GM21576 (cell line): ENCODE data around the gene TMEM151A.
A peak's percentile ranks its signal among the peaks of the same experiment; 100 is the strongest.

Experiments used
- ATAC-seq: cut with Tn5 transposase; IDR thresholded peaks from one replicate; pipeline ENCODE4 v1.9.1; 2021; ENCODE audit warnings: mild to moderate bottlenecking, moderate library complexity; ENCODE audit not compliant: unreplicated experiment

TMEM151A gene

DNA sequence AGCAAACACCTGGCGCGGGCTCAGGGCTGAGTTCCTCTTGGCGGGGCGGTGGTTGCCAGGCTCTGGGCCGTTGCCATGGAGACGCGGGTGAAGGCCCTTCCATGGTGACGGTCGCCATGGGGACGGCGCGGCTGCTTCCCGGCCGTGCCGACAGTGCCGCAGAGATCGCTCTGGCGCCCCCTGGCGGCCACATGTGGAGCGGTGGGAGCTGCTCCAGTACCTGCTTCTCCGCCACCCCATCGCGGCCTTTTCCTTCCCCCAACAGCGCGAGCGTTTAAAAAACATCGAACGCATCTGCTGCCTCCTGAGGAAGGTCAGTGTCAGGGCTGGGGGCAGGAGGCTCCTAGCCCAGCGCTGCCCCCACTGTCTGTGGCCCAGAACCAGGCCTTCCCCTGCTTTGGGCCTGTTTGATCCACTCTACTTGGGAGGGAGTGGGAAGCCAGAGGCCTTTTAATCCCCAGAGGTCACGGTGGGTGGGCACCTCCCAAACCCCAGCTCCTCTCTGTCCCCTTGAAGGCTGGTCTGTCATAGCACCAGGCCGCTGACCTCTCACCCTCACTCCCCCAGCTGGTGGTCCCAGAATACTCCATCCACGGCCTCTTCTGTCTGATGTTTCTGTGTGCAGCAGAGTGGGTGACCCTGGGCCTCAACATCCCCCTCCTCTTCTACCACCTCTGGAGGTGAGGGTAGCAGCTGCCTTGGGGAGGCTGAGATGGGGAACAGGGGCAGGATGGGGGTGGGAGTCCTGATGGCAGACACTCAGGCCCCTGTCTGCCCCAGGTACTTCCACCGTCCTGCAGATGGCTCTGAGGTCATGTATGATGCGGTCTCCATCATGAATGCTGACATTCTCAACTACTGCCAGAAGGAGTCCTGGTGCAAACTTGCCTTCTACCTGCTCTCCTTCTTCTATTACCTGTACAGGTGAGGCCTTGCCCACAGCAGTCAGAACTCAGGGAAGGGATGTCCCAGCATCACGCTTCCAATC lies 8.9 kb upstream of the TMEM151A start:
- peak; percentile 71 for ATAC-seq

DNA sequence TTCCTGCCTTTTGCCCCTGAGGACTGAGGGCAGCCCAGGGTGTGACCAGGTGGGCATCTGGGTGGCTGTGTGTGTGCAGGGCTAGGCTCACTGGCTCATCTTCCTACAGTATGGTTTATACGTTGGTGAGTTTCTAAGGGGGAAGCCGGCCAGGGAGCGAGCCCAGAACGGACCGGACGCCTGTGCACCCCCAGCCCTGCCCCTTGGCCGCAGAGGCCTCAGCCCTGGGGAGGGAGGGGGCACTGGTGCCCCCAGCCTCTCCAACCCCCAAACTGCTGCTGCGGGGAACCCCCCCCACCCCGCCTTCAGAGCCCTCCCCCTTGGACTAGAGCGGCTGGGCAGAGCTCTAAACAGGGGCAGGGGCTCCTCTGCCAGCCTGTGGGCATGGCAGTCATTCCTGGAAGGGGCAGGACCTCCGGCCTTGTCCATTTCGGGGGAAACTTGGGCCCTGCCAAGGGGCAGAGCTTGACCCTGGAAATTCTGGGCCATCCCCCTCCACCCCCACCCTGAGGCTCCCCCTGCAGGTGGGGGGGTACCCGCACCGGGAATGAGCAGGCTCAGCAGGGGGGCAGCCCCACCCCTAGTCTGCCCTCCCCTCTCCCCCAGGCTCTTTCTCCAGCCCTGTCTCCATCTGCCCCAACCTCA lies 8.1 kb upstream of the TMEM151A start:
- ATAC-seq: no peak

DNA sequence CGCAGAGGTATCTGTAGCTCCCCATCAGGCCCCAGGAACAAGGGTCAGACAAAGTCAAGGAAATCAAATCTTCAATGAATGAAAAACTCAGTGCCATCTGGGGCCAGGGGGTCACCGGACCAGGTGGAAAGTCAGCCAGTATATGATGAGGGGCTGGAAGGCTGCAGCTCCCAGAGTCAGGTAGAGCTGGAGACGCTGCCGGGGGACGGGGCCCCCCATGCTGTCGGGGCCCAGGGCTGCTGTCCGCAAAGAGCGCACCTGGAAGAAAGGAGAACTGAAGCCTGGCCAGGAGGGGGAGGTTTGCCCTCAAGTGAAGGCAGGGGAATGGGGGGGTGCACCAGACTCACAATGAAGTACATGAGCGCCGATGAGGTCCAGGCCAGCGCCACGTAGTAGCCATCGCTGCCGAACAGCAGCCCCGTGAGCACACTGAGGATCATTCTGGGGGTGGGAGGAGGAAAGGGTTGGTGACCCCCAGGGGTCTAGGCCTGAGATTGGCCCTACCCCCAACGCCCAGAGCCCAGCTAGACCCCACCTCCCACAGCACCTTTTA lies 7.1 kb upstream of the TMEM151A start:
- ATAC-seq: no peak

- no peak for ATAC-seq
These were observed 6.3 kb upstream of the TMEM151A start for GRCh38 chr11:66285250-66285947.

GRCh38 chr11:66286699-66287098 lies 5.0 kb upstream of the TMEM151A start:
- no peak for ATAC-seq

DNA sequence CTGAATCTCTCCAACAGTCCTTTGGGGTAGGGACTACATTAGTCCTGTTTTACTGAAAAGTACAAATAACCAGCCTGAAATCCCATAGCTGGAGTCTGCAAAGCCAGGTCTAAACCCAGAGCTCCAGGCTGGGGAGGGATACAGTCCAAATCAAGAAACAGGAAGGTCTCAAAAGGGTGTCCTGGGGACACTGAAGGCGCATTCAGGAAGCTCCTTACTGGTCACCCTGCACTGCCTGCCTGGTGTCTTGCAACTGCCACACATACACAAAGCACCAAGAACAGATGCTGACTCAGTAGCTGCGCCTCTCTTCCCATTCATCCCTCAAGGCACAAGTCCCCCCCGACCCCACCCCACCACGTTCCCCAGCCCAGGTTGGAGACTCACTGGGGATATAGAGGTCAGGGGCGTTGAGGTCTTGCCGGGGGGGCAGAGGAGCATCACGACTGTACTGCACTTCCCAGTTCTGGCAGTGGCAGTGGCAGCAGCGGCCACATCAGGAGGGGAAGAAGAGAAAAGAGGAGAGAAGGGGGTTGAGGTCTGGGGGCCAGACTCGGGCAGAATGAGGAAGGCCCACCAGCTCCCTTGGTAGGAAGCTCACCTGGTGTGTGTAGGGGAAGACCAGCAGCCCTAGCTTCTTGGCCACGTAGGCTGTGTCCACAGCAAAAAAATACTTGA lies 4.3 kb upstream of the TMEM151A start:
- no peak for ATAC-seq

DNA sequence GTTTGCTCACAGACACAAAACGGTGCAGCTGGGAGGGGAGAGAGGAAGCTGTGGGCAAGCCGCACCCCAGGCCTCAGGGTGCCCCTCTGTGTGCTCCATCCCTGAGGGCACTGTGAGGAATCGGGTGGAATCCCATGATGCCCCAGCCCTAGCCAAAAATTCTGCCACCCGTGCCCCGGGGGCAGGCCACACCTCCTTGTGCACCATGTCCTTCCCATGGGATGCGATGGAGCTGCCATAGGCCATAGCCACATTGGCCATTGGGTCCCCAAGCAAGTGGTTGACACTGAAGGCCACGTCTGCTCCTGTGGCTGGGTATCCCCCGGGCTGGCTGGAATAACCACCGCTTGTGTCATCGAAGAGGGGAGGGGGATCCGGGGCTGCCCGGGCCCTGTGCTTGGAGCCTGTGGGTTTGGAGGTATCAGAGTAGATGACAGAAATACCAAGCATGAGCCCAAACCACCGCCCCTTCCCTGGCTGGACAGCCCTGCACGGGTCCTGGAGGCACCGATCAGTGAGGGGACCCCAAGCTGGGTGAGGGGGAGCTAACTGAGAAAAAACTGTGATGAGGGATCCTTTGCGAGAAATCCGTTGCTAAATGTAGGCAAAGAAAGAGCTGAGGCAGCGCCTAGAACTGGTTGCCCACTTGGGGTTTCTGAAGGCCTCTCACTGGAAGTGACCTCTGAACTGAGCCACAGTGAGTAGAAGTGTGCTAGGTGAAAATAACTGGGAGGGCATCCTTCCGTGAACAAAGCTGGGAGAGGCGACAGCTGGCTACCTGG lies 3.6 kb upstream of the TMEM151A start:
- ATAC-seq: no peak

GRCh38 chr11:66288671-66289547 lies 2.8 kb upstream of the TMEM151A start, which contains the start of gene YIF1A:
YIF1A (minus strand) TSS chr11:66289143; CDS start chr11:66288985, 158 bp downstream.
- ATAC-seq: peak; percentile 89

DNA sequence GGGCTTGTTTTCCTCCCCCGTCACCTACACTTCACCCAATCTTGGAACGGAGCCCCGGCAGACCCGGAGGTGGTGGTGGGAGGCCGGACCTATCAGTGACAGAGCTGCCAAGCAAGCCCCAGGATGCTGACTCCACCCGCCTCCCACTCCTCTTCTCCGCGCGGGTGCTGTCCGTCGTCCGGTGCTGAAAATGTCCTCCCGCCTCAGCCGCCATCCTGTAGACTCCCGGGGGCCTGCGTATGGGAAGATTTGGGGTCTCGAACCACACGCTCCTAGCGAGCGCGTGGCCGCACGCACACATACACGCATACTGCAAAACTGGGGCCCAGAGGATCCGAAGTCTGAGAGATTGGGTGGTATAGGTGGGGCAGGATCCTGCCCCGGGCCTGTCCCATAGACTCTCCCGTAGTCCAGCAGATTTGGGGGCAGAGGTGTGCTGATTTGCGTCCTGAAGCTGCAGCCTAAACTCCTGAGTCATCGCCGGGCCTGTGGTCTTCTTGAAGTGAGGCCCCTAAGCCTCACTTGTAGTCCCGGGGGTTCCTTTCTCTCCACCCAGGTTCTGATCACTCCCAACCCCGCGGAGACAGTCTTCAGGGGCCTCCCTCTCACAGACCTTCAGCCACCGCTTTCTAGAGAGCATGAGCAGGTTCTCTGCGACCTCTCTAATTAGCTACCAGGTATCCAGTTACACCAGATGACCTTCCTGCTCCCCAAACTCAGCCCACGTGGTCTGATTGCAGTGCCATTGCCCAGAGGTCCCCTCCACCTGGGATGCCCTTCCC lies 2.0 kb upstream of the TMEM151A start:
- peak; percentile 26 for ATAC-seq

DNA sequence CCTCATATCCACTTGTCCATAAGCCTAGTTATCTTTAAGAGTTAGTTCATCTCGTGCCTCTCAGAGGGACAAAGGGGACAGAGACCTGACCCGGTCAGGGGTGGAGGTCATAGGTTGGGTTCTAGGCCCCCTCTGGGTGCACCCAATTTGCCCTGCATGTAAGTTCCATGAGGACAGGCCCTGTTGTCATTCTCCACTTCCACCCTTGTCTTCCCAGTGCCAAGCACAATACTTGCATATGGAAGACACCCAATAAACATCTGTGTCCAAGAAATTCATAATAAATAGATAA lies 1.4 kb upstream of the TMEM151A start:
- ATAC-seq: no peak

- no peak for ATAC-seq
These were observed 390 bp upstream of the TMEM151A start for GRCh38 chr11:66291303-66291705.

- ATAC-seq: no peak
These were observed 1.0 kb downstream of the TMEM151A start for GRCh38 chr11:66292543-66293332.

DNA sequence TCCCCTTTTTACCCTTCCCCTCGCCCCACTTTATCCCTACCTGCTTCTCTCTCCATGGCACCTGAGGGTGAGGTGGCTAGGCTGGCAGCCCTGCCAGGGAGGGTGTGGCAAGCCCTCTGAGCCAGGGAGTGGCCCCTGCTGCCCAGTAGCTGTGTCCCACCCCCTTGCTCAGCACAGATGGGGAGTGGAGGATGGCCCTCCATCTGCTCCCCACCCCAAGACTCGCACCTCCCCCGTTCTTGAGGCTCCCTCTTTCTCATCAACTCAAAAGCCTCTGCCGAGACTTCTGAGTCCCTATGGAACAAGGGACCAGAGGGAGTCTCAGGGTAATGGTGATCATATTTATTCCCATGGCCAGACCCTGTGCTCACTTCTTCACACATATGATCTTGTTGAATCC lies 1.7 kb downstream of the TMEM151A start:
- ATAC-seq: no peak

DNA sequence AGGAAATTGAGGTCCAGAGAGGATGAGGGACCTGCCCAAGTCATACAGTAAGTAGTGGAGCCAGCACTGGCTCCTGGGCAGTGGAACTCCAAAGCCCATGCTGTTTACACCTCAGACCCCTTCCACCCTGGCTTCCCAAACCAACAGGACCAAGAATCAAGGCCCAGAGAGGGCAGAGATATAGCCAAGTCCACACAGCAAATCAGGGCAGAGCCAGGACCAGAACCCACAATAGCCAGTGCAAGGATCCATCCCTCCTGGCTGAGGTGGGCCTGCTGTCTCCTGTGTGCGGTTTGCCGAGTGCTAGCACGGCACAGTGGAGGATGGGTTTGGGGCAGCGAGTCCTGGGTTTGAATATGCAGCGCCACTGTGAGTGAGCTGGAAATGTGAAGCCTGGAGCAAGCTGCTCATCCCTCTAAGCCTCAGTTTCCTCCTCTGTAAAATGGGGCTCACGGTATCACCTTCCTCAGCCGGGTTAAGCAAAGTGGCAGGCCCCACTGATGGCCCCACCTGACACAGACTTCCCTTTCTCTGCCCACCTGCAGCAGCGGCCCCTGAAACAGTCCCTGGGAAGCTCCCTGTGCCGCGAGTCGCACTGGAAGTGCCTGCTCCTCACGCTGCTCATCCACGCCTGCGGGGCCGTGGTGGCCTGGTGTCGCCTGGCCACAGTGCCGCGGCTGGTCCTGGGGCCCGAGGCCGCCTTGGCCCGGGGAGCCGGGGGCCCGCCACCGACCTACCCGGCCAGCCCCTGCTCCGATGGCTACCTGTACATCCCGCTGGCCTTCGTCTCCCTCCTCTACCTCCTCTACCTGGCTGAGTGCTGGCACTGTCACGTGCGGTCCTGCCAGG lies 2.3 kb downstream of the TMEM151A start:
- no peak for ATAC-seq

DNA sequence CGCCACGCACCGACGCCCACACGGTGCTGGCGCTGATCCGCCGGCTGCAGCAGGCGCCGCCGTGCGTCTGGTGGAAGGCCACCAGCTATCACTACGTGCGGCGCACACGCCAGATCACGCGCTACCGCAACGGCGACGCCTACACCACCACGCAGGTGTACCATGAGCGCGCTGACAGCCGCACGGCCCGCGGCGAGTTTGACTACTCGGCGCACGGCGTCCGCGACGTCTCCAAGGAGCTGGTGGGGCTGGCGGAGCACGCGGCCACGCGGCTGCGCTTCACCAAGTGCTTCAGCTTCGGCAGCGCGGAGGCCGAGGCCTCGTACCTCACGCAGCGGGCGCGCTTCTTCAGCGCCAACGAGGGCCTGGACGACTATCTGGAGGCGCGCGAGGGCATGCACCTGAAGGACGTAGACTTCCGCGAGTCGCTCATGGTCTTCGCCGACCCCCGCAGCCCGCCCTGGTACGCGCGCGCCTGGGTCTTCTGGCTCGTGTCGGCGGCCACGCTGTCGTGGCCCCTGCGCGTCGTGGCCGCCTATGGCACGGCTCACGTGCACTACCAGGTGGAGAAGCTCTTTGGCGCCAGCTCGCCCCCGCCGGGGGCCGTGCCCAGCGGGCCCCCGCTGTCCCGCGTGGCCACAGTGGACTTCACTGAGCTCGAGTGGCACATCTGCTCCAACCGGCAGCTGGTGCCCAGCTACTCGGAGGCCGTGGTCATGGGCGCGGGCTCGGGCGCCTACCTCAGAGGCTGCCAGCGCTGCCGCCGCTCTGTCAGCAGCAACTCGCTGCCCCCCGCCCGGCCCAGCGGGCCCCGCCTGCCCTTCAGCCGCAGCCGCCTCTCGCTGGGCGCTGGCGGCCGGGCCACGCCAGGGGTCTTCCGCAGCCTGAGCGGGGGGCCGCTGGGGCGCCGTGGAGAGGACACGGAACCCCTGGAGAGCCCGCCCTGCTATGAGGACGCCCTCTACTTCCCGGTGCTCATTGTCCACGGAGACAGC lies 3.2 kb downstream of the TMEM151A start:
- ATAC-seq: no peak
